RPMI8226 (cell line): ENCODE data around the gene ATP5F1B.
A peak's percentile ranks its signal among the peaks of the same experiment; 100 is the strongest.
"Not testable (repeated sequence)": the region's sequence is repeated elsewhere in the genome, so short reads cannot be mapped to it uniquely, and the experiment has no call there.

Source experiments
- DNase-seq: peaks from one replicate; pipeline ENCODE4 v3.0.0-alpha.2; 2015

Gene ATP5F1B

GRCh38 chr12:56645717-56646446 lies at the start of gene ATP5F1B:
TSS of gene ATP5F1B (minus strand) at chr12:56645984. CDS start at chr12:56645963, 21 bp downstream.
- DNase-seq, result peak; percentile 98

GRCh38 chr12:56694161-56694560 lies 48.4 kb upstream of the ATP5F1B start:
- no peak for DNase-seq

GRCh38 chr12:56688846-56689109 lies 43.0 kb upstream of the ATP5F1B start:
- DNase-seq, result no peak

- DNase-seq, result peak; percentile 99
Measured at GRCh38 chr12:56688129-56688845, 42.5 kb upstream of the ATP5F1B start, which contains the start of gene PTGES3. TSS of gene PTGES3 (minus strand) at chr12:56688284. CDS start at chr12:56687999, 285 bp downstream.

- peak; percentile 71 for DNase-seq
Measured at GRCh38 chr12:56687223-56688128, 41.7 kb upstream of the ATP5F1B start.

GRCh38 chr12:56684745-56685359 lies 39.1 kb upstream of the ATP5F1B start:
- peak; percentile 26 for DNase-seq

- DNase-seq, result no peak
Measured at GRCh38 chr12:56682323-56682722, 36.5 kb upstream of the ATP5F1B start.

- no peak for DNase-seq
Measured at GRCh38 chr12:56679883-56680575, 34.2 kb upstream of the ATP5F1B start.

- no peak for DNase-seq
Measured at GRCh38 chr12:56678852-56679251, 33.1 kb upstream of the ATP5F1B start.

GRCh38 chr12:56677680-56678079 lies 31.9 kb upstream of the ATP5F1B start:
- no peak for DNase-seq

GRCh38 chr12:56676851-56677580 lies 31.2 kb upstream of the ATP5F1B start:
- DNase-seq, result no peak

- no peak for DNase-seq
Measured at GRCh38 chr12:56671608-56672007, 25.8 kb upstream of the ATP5F1B start.

- DNase-seq, result no peak
Measured at GRCh38 chr12:56670836-56671235, 25.1 kb upstream of the ATP5F1B start.

GRCh38 chr12:56668197-56668457 lies 22.3 kb upstream of the ATP5F1B start:
- DNase-seq, result no peak

GRCh38 chr12:56661979-56662638 lies 16.3 kb upstream of the ATP5F1B start:
- DNase-seq, result no peak

GRCh38 chr12:56661560-56661959 lies 15.8 kb upstream of the ATP5F1B start:
- no peak for DNase-seq

GRCh38 chr12:56658921-56659320 lies 13.1 kb upstream of the ATP5F1B start:
- DNase-seq, result no peak

GRCh38 chr12:56657416-56658379 lies 11.9 kb upstream of the ATP5F1B start:
- DNase-seq, result no peak

GRCh38 chr12:56653781-56654180 lies 8.0 kb upstream of the ATP5F1B start:
- DNase-seq, result not testable (repeated sequence)

- DNase-seq, result not testable (repeated sequence)
Measured at GRCh38 chr12:56648023-56648422, 2.2 kb upstream of the ATP5F1B start.
